ENCODE results near the gene JUN. TPM values are rescaled to one million over a fixed set of nuclear protein-coding genes. Genes with fewer than 3 reads are reported as not detected.
A peak's percentile ranks its signal among the peaks of the same experiment; 100 is the strongest.

The JUN gene
- total and polyA plus RNA-seq, 2 of the 4 experiments (the other 2 are of a cell fraction): 46.6 to 89.1 TPM

GRCh38 chr1:58809325-58810010 is 25.6 kb upstream of the JUN start:
- Histone ChIP-seq H3K4ac (ENCODE audit: low read depth, low read length) (peak overlapping the region; percentile 44; the same call in 1 of the 2 replicates), H4K20me1 (ENCODE audit: insufficient read depth, low read length) (no peaks in the 10 kb centered on the region), H4K91ac (ENCODE audit: insufficient read depth, low read depth, low read length) (0 out of 2 replicates have a peak overlapping the region, but pooled peaks have one; percentile 17), H4K5ac (ENCODE audit: low read depth, low read length) (peak overlapping the region; percentile 33; the same call in 1 of the 2 replicates), H3K56ac (ENCODE audit: extremely low read depth, insufficient read depth, low read length) (no peak overlapping the region), H3K9ac (ENCODE audit: low read depth, low read length) (no peak overlapping the region), H2BK5ac (ENCODE audit: low read depth, low read length, poor library complexity, severe bottlenecking) (no peak overlapping the region), H3K9me3 (ENCODE audit: control insufficient read depth, insufficient read depth, low read length) (no peaks in the 10 kb centered on the region), H3K9me1 (ENCODE audit: insufficient read depth, low read length) (peaks cover 10% of the 10 kb centered on the region; the same call in 1 of the 2 replicates), H3K18ac (ENCODE audit: low read depth, low read length) (peak overlapping the region; percentile 58; the same call in 1 of the 2 replicates), H2BK15ac (ENCODE audit: low read depth, low read length) (peak overlapping the region; percentile 45; the same call in 1 of the 3 replicates), H3K14ac (replicated peaks; ENCODE audit: low read depth, low read length) (peak overlapping the region; percentile 81), H4K8ac (ENCODE audit: low read depth in 2 of 2, low read length in 2 of 2) (peak overlapping the region in 1 of 2 experiments; percentile 54; a peak in 1 of 4 replicates), H2AK5ac (ENCODE audit: low read depth, low read length) (peak overlapping the region; percentile 77), H3K23ac (ENCODE audit: low read depth, low read length) (no peak overlapping the region), H2AK9ac (replicated peaks; ENCODE audit: low read depth, low read length, poor library complexity) (no peak overlapping the region), H2AFZ (replicated peaks; ENCODE audit: low read length, poor library complexity) (peak overlapping the region; percentile 4), H3K27ac (ENCODE audit: insufficient read depth, low read length) (no peak overlapping the region), H3K27me3 (ENCODE audit: control insufficient read depth, insufficient read depth, low read length) (no peaks in the 10 kb centered on the region), H2BK20ac (ENCODE audit: low read depth, low read length) (no peak overlapping the region; the same call in 1 of the 2 replicates), H3K36me3 (ENCODE audit: control insufficient read depth, insufficient read depth, low read length) (no peaks in the 10 kb centered on the region), H3K4me3 (ENCODE audit: insufficient read depth, low read depth, low read length) (no peak overlapping the region), H2BK120ac (ENCODE audit: low read depth, low read length) (peak overlapping the region; percentile 68), H3K4me2 (ENCODE audit: low read depth, low read length) (no peak overlapping the region), H3K79me1 (ENCODE audit: low read depth in 1 of 2, low read length in 2 of 2) (no peaks in the 10 kb centered on the region), H3K4me1 (ENCODE audit: control insufficient read depth, insufficient read depth, low read length) (peaks cover 5% of the 10 kb centered on the region)
- TF ChIP-seq BHLHE40 (IDR thresholded peaks at IDR 0.05; ENCODE audit: low read depth, low read length) (peak; percentile 55; the same call in 1 of the 2 replicates), MAFK (IDR thresholded peaks at IDR 0.05; ENCODE audit: low read depth, low read length) (no peak), RAD21 (IDR thresholded peaks at IDR 0.05; ENCODE audit: low read length) (no peak), ELK1 (IDR thresholded peaks at IDR 0.05; ENCODE audit: borderline replicate concordance, low read depth, low read length) (no peak), POLR2A (IDR thresholded peaks at IDR 0.05; ENCODE audit: low read depth, low read length) (no peak), SMC3 (IDR thresholded peaks at IDR 0.05; ENCODE audit: low read depth, low read length) (no peak), CEBPB (IDR thresholded peaks at IDR 0.05; ENCODE audit: low read depth, low read length) (peak; percentile 61; the same call in 1 of the 2 replicates)
- POLR2A ChIA-PET (ENCODE audit: unreplicated experiment): no interaction called here
- in situ Hi-C loops (cut with MboI; ENCODE audit: low sequenced_read_pairs) (loop anchor here (10.0 kb wide), 1 partner anchor 335 kb away; no protein-coding TSS in a partner anchor), dilution Hi-C loops (cut with HindIII; ENCODE audit: low sequenced_read_pairs, unreplicated experiment) (no loop called here), intact Hi-C loops (cut with micrococcal nuclease) (no loop called here)
- CTCF ChIA-PET: no interaction called here
- WGBS, 2 experiments (ENCODE audit: extremely low coverage in 2 of 2, insufficient read length in 1 of 2): no CpG with 5 or more reads among the region's 9 CpGs
- DNase-seq: peak; percentile 73
- no TSS peak for BruUV-seq (replicated peaks)
- ATAC-seq (ENCODE audit: low read depth): peak; percentile 71

Measured in IMR-90 (cell line).